Activated naive CD4-positive, alpha-beta T cell treated with anti-CD3 and anti-CD28 coated beads, Interleukin-2, amount 10 ng/mL, durations not matched to agents 7 days and 5 days (primary cell): ENCODE data around the gene NDUFAF8.

Experiments used
- CTCF ChIA-PET: fragments of 350-600 bp; sonication (Branson Sonifier 250); formaldehyde crosslinking; loops from one replicate; lab custom pipeline; 2021; ENCODE audit warnings: antibody characterized with exemption; lab: Charles Lee
- DNase-seq: peaks from one replicate; pipeline ENCODE4 v3.0.0-alpha.2; 2020
- H3K27ac Mint-ChIP-seq: one replicate; pipeline ENCODE4 v1.8.0; 2021; ENCODE audit warnings: mild to moderate bottlenecking, moderate library complexity, mixed read lengths
- H3K27me3 Mint-ChIP-seq: one replicate; pipeline ENCODE4 v1.8.0; 2021; ENCODE audit warnings: mild to moderate bottlenecking, mixed read lengths
- H3K36me3 Mint-ChIP-seq: one replicate; pipeline ENCODE4 v1.8.0; 2021; ENCODE audit warnings: mixed read lengths
- H3K4me1 Mint-ChIP-seq: one replicate; pipeline ENCODE4 v1.8.0; 2021; ENCODE audit warnings: mixed read lengths
- H3K4me3 Mint-ChIP-seq: one replicate; pipeline ENCODE4 v1.8.0; 2021; ENCODE audit warnings: mild to moderate bottlenecking, moderate library complexity, mixed read lengths
- H3K9me3 Mint-ChIP-seq: one replicate; pipeline ENCODE4 v1.8.0; 2021; ENCODE audit warnings: mixed read lengths

Gene NDUFAF8

DNA sequence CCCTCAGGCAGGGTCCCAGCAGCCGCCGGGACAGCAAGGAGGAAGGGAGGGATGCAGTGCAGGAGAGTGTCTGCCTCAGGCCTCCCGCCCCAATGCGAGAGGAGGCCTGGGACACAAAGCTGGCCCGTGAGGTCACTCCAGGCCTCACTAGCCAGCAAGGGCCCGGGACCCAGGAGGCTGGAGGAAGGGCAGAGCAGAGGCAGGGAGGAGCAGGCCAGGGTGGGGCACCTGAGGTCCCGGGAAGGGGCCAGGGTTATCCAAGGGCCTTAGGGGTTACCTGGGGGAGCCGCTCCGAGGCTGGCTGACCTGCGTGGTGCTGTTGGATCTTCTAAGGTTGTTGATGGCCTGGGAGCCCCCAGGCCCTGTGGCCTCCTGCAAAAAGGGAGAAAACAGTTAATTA, 30.5 kb upstream of the NDUFAF8 start:
- DNase-seq, result no peak
- H3K27me3 Mint-ChIP-seq, result no peaks in the 10 kb centered on the region
- H3K36me3 Mint-ChIP-seq, result no peaks in the 10 kb centered on the region
- H3K4me1 Mint-ChIP-seq, result no peaks in the 10 kb centered on the region
- CTCF ChIA-PET, result no interaction called here
- no peak overlapping the region for H3K27ac Mint-ChIP-seq
- no peaks in the 10 kb centered on the region for H3K9me3 Mint-ChIP-seq
- no peak overlapping the region for H3K4me3 Mint-ChIP-seq

DNA sequence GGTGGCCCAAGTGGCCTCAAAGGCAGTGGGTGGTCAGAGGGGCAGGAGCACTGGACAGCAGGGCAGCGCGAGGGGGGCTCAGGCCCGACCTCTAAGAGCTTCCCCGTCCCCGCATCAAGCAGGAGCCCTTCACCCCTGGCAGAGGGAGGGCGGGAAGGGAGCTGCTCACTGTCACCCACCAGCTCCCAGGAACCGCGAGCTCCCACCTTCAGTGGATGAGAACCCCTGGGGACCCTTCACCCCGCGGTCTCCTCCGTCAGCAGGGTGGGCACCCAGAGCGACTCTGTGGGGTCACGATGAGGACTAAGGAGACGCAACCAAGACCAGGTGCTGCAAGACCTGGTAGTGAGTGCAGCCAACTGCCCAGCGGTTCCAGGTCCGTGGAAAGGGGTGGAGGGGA, 30.0 kb upstream of the NDUFAF8 start:
- no peak overlapping the region for H3K4me3 Mint-ChIP-seq
- DNase-seq, result no peak
- CTCF ChIA-PET, result no interaction called here
- no peaks in the 10 kb centered on the region for H3K4me1 Mint-ChIP-seq
- no peaks in the 10 kb centered on the region for H3K27me3 Mint-ChIP-seq
- H3K9me3 Mint-ChIP-seq, result no peaks in the 10 kb centered on the region
- no peaks in the 10 kb centered on the region for H3K36me3 Mint-ChIP-seq
- no peak overlapping the region for H3K27ac Mint-ChIP-seq

DNA sequence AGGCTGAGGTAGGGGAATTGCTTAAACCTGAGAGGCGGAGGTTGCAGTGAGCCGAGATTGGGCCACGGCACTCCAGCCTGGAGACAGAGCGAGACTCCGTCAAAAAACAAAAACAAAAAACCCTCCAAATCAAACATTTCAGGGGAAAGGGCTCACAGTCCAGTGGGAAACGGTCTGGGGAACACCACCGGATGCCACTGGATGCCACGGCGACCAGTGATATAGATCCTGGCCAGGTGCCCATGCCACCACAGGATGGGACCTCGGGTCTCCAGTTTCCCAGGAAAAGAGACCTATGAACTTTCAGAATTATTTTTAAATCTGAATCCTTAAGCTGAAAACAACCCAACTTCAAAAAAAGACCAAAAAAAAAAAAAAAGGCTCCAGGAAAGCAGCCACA, 28.7 kb upstream of the NDUFAF8 start:
- no peaks in the 10 kb centered on the region for H3K27me3 Mint-ChIP-seq
- no peaks in the 10 kb centered on the region for H3K9me3 Mint-ChIP-seq
- H3K36me3 Mint-ChIP-seq, result no peaks in the 10 kb centered on the region
- no peaks in the 10 kb centered on the region for H3K4me1 Mint-ChIP-seq
- no peak for DNase-seq
- no peak overlapping the region for H3K4me3 Mint-ChIP-seq
- H3K27ac Mint-ChIP-seq, result no peak overlapping the region
- CTCF ChIA-PET, result no interaction called here

- H3K4me3 Mint-ChIP-seq, result no peak overlapping the region
- H3K9me3 Mint-ChIP-seq, result no peaks in the 10 kb centered on the region
- no peaks in the 10 kb centered on the region for H3K4me1 Mint-ChIP-seq
- CTCF ChIA-PET, result no interaction called here
- H3K27ac Mint-ChIP-seq, result no peak overlapping the region
- DNase-seq, result no peak
- no peaks in the 10 kb centered on the region for H3K27me3 Mint-ChIP-seq
- H3K36me3 Mint-ChIP-seq, result peaks cover 1% of the 10 kb centered on the region
Observed at GRCh38 chr17:81210868-81211267, 28.2 kb upstream of the NDUFAF8 start.

- no peak for DNase-seq
- H3K27me3 Mint-ChIP-seq, result no peaks in the 10 kb centered on the region
- no peaks in the 10 kb centered on the region for H3K9me3 Mint-ChIP-seq
Observed at GRCh38 chr17:81212365-81212764, 26.8 kb upstream of the NDUFAF8 start.

GRCh38 chr17:81213978-81214377, 25.1 kb upstream of the NDUFAF8 start:
- DNase-seq, result no peak
- no peak overlapping the region for H3K4me3 Mint-ChIP-seq
- peaks cover 1% of the 10 kb centered on the region for H3K36me3 Mint-ChIP-seq
- CTCF ChIA-PET, result no interaction called here
- H3K27ac Mint-ChIP-seq, result no peak overlapping the region
- no peaks in the 10 kb centered on the region for H3K9me3 Mint-ChIP-seq
- H3K27me3 Mint-ChIP-seq, result no peaks in the 10 kb centered on the region
- no peaks in the 10 kb centered on the region for H3K4me1 Mint-ChIP-seq

More at GRCh38 chr17:81212365-81212764, 26.8 kb upstream of the NDUFAF8 start:
- no peak overlapping the region for H3K4me3 Mint-ChIP-seq
- H3K36me3 Mint-ChIP-seq, result peaks cover 1% of the 10 kb centered on the region
- no peaks in the 10 kb centered on the region for H3K4me1 Mint-ChIP-seq
- no peak overlapping the region for H3K27ac Mint-ChIP-seq
- CTCF ChIA-PET, result no interaction called here

- H3K36me3 Mint-ChIP-seq, result peaks cover 1% of the 10 kb centered on the region
- CTCF ChIA-PET, result no interaction called here
- H3K4me1 Mint-ChIP-seq, result peaks cover 9% of the 10 kb centered on the region
- H3K27ac Mint-ChIP-seq, result no peak overlapping the region
- no peaks in the 10 kb centered on the region for H3K9me3 Mint-ChIP-seq
- no peak overlapping the region for H3K4me3 Mint-ChIP-seq
- DNase-seq, result no peak
- no peaks in the 10 kb centered on the region for H3K27me3 Mint-ChIP-seq
Observed at GRCh38 chr17:81217491-81217890, 21.6 kb upstream of the NDUFAF8 start.

GRCh38 chr17:81218459-81218858, 20.7 kb upstream of the NDUFAF8 start:
- Mint-ChIP-seq H3K27me3 (peaks cover 2% of the 10 kb centered on the region), H3K27ac (no peak overlapping the region), H3K4me1 (peaks cover 12% of the 10 kb centered on the region), H3K4me3 (no peak overlapping the region), H3K9me3 (no peaks in the 10 kb centered on the region), H3K36me3 (peaks cover 1% of the 10 kb centered on the region)
- CTCF ChIA-PET, result interaction anchor here (0.7 kb wide), 1 partner anchor 274 kb away, joined by 3 read pairs; no protein-coding TSS in a partner anchor
- DNase-seq, result no peak

- H3K36me3 Mint-ChIP-seq, result peaks cover 1% of the 10 kb centered on the region
- no peaks in the 10 kb centered on the region for H3K9me3 Mint-ChIP-seq
- DNase-seq, result no peak
- CTCF ChIA-PET, result interaction anchor here (1.3 kb wide), 1 partner anchor 11 kb away, joined by 5 read pairs; no protein-coding TSS in a partner anchor
- H3K4me3 Mint-ChIP-seq, result no peak overlapping the region
- H3K27me3 Mint-ChIP-seq, result peaks cover 7% of the 10 kb centered on the region
- H3K27ac Mint-ChIP-seq, result no peak overlapping the region
- H3K4me1 Mint-ChIP-seq, result peaks cover 18% of the 10 kb centered on the region
Observed at GRCh38 chr17:81218991-81219390, 20.1 kb upstream of the NDUFAF8 start.

DNA sequence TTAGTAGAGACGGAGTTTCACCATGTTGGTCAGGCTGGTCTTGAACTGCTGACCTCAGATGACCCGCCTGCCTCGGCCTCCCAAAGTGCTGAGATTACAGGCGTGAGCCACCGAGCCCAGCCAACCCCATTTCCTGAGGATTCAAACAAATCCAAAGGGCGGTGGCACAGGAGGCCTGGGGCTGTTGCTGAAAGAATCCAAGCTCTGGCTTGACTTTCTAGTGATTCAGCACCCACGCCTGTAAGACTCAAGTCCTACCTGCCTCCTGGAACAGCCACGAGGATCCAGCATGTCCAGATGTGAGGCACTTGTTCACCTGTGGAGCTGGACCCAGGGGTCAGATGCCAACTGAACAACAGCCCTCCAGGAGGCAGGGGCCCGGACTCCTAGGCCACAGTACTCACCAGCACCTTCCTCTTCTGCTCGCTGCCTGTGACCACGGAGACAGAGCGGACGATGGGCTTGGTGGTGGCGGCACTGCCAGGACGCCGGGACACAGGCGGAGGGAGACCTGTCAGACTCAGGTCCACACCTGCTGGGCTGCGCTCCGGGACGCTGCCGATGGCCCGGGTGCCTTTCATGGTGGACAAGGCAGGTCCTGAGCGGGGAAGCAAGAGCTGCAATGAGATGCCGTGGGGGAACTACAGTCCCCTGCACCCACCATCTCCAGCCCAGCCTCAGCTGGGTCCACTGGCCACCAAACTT, 19.5 kb upstream of the NDUFAF8 start:
- CTCF ChIA-PET, result interaction anchor here (1.3 kb wide), 1 partner anchor 10 kb away, joined by 5 read pairs; no protein-coding TSS in a partner anchor
- no peak for DNase-seq
- H3K36me3 Mint-ChIP-seq, result peaks cover 1% of the 10 kb centered on the region
- peaks cover 18% of the 10 kb centered on the region for H3K4me1 Mint-ChIP-seq
- no peaks in the 10 kb centered on the region for H3K9me3 Mint-ChIP-seq
- no peak overlapping the region for H3K4me3 Mint-ChIP-seq
- peaks cover 14% of the 10 kb centered on the region for H3K27me3 Mint-ChIP-seq
- H3K27ac Mint-ChIP-seq, result no peak overlapping the region

- CTCF ChIA-PET, result no interaction called here
- H3K27me3 Mint-ChIP-seq, result peaks cover 14% of the 10 kb centered on the region
- H3K4me3 Mint-ChIP-seq, result peak overlapping the region; percentile 78
- H3K9me3 Mint-ChIP-seq, result peaks cover 1% of the 10 kb centered on the region
- peaks cover 2% of the 10 kb centered on the region for H3K36me3 Mint-ChIP-seq
- no peak for DNase-seq
- peaks cover 18% of the 10 kb centered on the region for H3K4me1 Mint-ChIP-seq
- no peak overlapping the region for H3K27ac Mint-ChIP-seq
Observed at GRCh38 chr17:81221371-81221841, 17.7 kb upstream of the NDUFAF8 start.

DNA sequence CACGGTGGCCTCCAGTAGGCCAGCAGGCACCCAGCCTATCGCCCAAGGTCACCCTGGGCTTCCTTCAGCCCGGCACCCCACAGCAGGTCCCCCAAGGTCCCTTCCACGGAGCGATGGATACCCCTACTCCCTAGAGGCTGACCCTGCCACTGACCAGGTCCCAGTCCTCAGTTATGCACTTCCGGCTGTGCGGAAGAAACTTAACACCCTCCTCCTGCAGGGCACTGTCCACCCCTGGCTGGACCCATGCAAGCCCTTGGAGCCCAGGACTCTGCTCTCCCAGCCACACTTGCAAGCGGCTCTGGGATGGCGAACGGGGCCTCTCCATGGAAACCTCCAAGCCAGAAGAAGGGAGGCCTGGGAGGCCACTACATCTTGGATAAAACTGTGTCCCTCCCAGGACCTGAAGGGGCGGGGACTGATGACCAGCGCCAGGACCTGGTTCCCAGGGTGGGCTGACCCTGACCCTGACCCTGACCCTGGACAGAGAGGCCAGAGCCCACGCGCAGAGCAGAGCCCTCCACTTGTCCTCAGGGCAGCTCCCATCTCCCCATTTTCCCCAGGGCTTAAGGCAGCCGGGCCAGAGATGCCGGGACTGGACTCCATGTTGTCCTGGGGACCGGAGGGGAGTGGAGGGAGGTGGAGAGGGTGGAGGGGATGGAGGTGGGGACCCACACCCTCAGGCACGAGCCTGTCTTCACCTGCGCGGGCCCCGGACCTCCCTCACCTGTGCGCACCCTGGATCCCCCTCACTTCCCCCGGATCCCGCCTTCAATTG, 17.1 kb upstream of the NDUFAF8 start:
- Mint-ChIP-seq H3K9me3 (peaks cover 2% of the 10 kb centered on the region), H3K4me3 (peak overlapping the region; percentile 78), H3K27ac (no peak overlapping the region), H3K36me3 (peaks cover 3% of the 10 kb centered on the region), H3K4me1 (peaks cover 18% of the 10 kb centered on the region), H3K27me3 (peaks cover 14% of the 10 kb centered on the region)
- DNase-seq, result no peak
- CTCF ChIA-PET, result interaction anchor here (1.0 kb wide), 1 partner anchor 11 kb away, joined by 5 read pairs; no protein-coding TSS in a partner anchor

DNA sequence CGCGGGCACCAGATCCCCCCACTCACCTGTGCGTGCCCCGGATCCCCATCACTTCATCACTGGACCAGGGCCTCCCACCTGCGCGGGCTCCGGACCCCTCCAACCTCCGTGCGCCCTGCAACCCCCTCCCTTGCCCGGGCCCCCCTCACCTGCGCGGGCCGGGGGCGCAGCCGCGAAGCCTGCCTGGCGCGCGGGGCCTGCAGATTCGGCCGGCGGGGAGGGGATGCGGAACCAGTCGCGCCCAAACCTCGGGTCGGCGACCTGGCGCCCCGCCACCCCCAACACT, 16.6 kb upstream of the NDUFAF8 start:
- CTCF ChIA-PET, result interaction anchor here (0.8 to 1.0 kb wide), 2 partner anchors 10 to 262 kb away, joined by 3 to 5 read pairs; no protein-coding TSS in a partner anchor
- H3K9me3 Mint-ChIP-seq, result peaks cover 4% of the 10 kb centered on the region
- H3K36me3 Mint-ChIP-seq, result peaks cover 3% of the 10 kb centered on the region
- no peak overlapping the region for H3K27ac Mint-ChIP-seq
- H3K4me3 Mint-ChIP-seq, result peak overlapping the region; percentile 78
- peaks cover 14% of the 10 kb centered on the region for H3K27me3 Mint-ChIP-seq
- DNase-seq, result no peak
- peaks cover 20% of the 10 kb centered on the region for H3K4me1 Mint-ChIP-seq

DNA sequence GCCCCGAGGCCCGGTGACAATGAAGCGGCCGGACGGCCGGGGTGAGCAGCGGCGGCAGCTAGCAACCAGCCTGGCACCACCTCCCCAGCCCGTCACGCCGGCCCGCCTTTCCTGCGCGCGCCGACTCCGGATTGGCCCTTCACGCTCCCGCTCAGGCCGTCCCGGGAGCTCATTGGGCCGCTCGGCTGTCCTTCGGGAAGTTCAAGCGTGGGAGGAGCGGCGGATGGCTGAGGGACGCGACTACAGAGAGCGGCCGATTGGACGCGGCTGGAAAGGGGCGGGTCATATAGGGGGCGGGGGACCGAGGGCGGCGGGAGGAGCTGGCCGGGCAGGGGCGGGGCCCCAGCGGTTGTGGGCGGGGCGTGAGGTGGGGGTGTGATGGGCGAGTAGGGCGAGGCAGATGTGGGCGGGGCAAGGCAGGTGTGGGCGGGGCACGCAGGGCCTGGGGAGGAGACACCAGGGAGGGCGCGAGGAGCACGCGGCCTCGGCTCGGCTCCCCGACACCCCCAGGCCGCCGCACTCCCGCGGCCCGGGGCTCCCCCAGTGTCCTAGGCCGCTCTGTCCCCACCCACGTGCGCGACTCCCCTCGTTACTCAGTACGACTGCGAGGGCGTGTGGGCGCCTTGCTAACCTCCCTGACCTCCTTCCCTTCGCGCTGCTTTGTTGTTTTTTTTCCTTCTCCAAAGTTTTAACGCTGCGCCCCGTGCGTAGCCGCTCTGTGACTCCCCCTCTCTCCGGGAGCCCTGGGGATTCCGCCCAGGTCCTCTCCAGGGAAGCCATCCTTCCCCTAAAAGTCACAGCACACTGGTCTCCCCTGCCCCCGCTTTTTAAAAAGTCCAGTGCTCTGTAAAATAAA, 16.0 kb upstream of the NDUFAF8 start, which contains the start of gene CEP131:
TSS of gene CEP131 (minus strand) at position 60 of the 856 bp plus-strand sequence. CDS start 2,909 bp downstream, outside the sequence.
- H3K9me3 Mint-ChIP-seq, result peaks cover 7% of the 10 kb centered on the region
- H3K4me1 Mint-ChIP-seq, result peaks cover 25% of the 10 kb centered on the region
- CTCF ChIA-PET, result interaction anchor here (0.8 to 1.0 kb wide), 2 partner anchors 9 to 261 kb away, joined by 3 to 5 read pairs; no protein-coding TSS in a partner anchor
- peaks cover 7% of the 10 kb centered on the region for H3K36me3 Mint-ChIP-seq
- peak within 1 kb of the TSS; percentile 78 for H3K4me3 Mint-ChIP-seq
- peak within 1 kb of the TSS; percentile 81 for H3K27ac Mint-ChIP-seq
- DNase-seq, result peak; percentile 99
- H3K27me3 Mint-ChIP-seq, result peaks cover 14% of the 10 kb centered on the region
